Thymus (tissue), 11 donors: ENCODE measurements around the gene HIVEP3. TPM values are rescaled to one million over a fixed set of nuclear protein-coding genes. Genes with fewer than 3 reads are reported as not detected.

Experiments
- DNase-seq, 9 donors: peaks; one replicate each; pipeline ENCODE4 v3.0.0-alpha.2; 2013; ENCODE audit warnings: low spot score in 9 of 9, low read depth in 6 of 9, missing footprints in 1 of 9
- H3K27ac ChIP-seq, 2 donors: one replicate each; pipeline ENCODE4 v1.5.1; 2013; ENCODE audit warnings: control low read depth in 1 of 2, low read depth in 1 of 2, low read length in 1 of 2, mild to moderate bottlenecking in 1 of 2, moderate library complexity in 1 of 2
- H3K27me3 ChIP-seq, 2 donors: one replicate each; pipeline ENCODE4 v1.5.1; 2013; ENCODE audit warnings: low read length in 1 of 2; ENCODE audit not compliant: control insufficient read depth in 2 of 2, insufficient read depth in 1 of 2
- H3K36me3 ChIP-seq, 2 donors: one replicate each; pipeline ENCODE4 v1.5.1; 2013; ENCODE audit warnings: low read length in 1 of 2, mild to moderate bottlenecking in 1 of 2, moderate library complexity in 1 of 2; ENCODE audit not compliant: control insufficient read depth in 2 of 2, insufficient read depth in 2 of 2
- H3K4me1 ChIP-seq, 2 donors: one replicate each; pipeline ENCODE4 v1.5.1; 2013; ENCODE audit warnings: low read length in 2 of 2; ENCODE audit not compliant: control insufficient read depth in 2 of 2, insufficient read depth in 2 of 2
- H3K4me3 ChIP-seq, 2 donors: one replicate each; pipeline ENCODE4 v1.5.1; 2013; ENCODE audit warnings: low read length in 2 of 2, control low read depth in 1 of 2, mild to moderate bottlenecking in 1 of 2
- H3K9me3 ChIP-seq, 2 donors: one replicate each; pipeline ENCODE4 v1.5.1; 2013; ENCODE audit warnings: low read length in 1 of 2, mild to moderate bottlenecking in 1 of 2; ENCODE audit not compliant: control insufficient read depth in 2 of 2, insufficient read depth in 1 of 2
- WGBS: extraction: QIAGEN DNeasy Blood & Tissue Kit; methylation state at CpG from one replicate; pipeline ENCODE4 v1.1.7; 2013; 5-methylcytosine and 5-hydroxymethylcytosine counted together
- polyA plus RNA-seq: library from polyadenylated mRNA; stranded (reverse); fragments of 200-250 nt; gene quantifications from one replicate; pipeline ENCODE4 v1.2.3, GENCODE V29; 2013
- total RNA-seq: library from RNA; stranded (reverse); fragments of 120-200 nt; gene quantifications from one replicate; pipeline ENCODE4 v1.2.4, GENCODE V29; 2013
- donor health status: healthy.

The HIVEP3 gene
- total and polyA plus RNA-seq, 2 donors = 6.7 to 12.1 TPM

- DNase-seq = no peak
- peaks cover 0 to 14% of the 10 kb centered on the region in 2 donors for H3K36me3 ChIP-seq
- peaks cover 0 to 4% of the 10 kb centered on the region in 2 donors for H3K9me3 ChIP-seq
- peaks cover 27 to 60% of the 10 kb centered on the region in 2 donors for H3K4me1 ChIP-seq
- H3K4me3 ChIP-seq = no peak overlapping the region
- 83% methylated on average over 11 of the region's 11 CpGs for WGBS
- no peak overlapping the region for H3K27ac ChIP-seq
- H3K27me3 ChIP-seq = no peaks in the 10 kb centered on the region
Observed at GRCh38 chr1:41650028-41650880, 268.5 kb downstream of the HIVEP3 start.

GRCh38 chr1:41649396-41650027 is 269.2 kb downstream of the HIVEP3 start:
- Histone ChIP-seq H3K36me3 (peaks cover 0 to 14% of the 10 kb centered on the region in 2 donors), H3K27me3 (no peaks in the 10 kb centered on the region), H3K4me1 (peaks cover 27 to 53% of the 10 kb centered on the region in 2 donors), H3K4me3 (no peak overlapping the region), H3K27ac (no peak overlapping the region), H3K9me3 (peaks cover 0 to 4% of the 10 kb centered on the region in 2 donors)
- WGBS = 94% methylated on average over 9 of the region's 9 CpGs
- no peak for DNase-seq

- Histone ChIP-seq H3K4me3 (no peak overlapping the region), H3K27me3 (no peaks in the 10 kb centered on the region), H3K36me3 (peaks cover 0 to 14% of the 10 kb centered on the region in 2 donors), H3K9me3 (peaks cover 0 to 4% of the 10 kb centered on the region in 2 donors), H3K27ac (no peak overlapping the region), H3K4me1 (peaks cover 23 to 51% of the 10 kb centered on the region in 2 donors)
- 89% methylated on average over 6 of the region's 6 CpGs for WGBS
- DNase-seq = no peak
Observed at GRCh38 chr1:41648844-41649243, 269.9 kb downstream of the HIVEP3 start.

GRCh38 chr1:41648230-41648629 is 270.5 kb downstream of the HIVEP3 start:
- no peak overlapping the region for H3K27ac ChIP-seq
- no peak for DNase-seq
- H3K36me3 ChIP-seq = peaks cover 0 to 14% of the 10 kb centered on the region in 2 donors
- H3K27me3 ChIP-seq = no peaks in the 10 kb centered on the region
- H3K4me3 ChIP-seq = no peak overlapping the region
- 89% methylated on average over 5 of the region's 5 CpGs for WGBS
- peaks cover 17 to 45% of the 10 kb centered on the region in 2 donors for H3K4me1 ChIP-seq
- H3K9me3 ChIP-seq = peaks cover 0 to 4% of the 10 kb centered on the region in 2 donors

- Histone ChIP-seq H3K4me3 (no peak overlapping the region), H3K9me3 (peaks cover 0 to 4% of the 10 kb centered on the region in 2 donors), H3K27me3 (no peaks in the 10 kb centered on the region), H3K27ac (no peak overlapping the region), H3K4me1 (peaks cover 11 to 42% of the 10 kb centered on the region in 2 donors), H3K36me3 (peaks cover 0 to 18% of the 10 kb centered on the region in 2 donors)
- whole genome bisulfite sequencing = 98% methylated on average over 4 of the region's 4 CpGs
- DNase-seq = no peak
Observed at GRCh38 chr1:41647221-41648135, 271.2 kb downstream of the HIVEP3 start.

GRCh38 chr1:41646186-41646585 is 272.5 kb downstream of the HIVEP3 start:
- peaks cover 0 to 19% of the 10 kb centered on the region in 2 donors for H3K36me3 ChIP-seq
- no peak for DNase-seq

GRCh38 chr1:41645062-41645461 is 273.7 kb downstream of the HIVEP3 start:
- no peak for DNase-seq
- Histone ChIP-seq H3K9me3 (peaks cover 0 to 2% of the 10 kb centered on the region in 2 donors), H3K27me3 (no peaks in the 10 kb centered on the region), H3K4me3 (no peak overlapping the region), H3K27ac (no peak overlapping the region), H3K36me3 (peaks cover 0 to 19% of the 10 kb centered on the region in 2 donors), H3K4me1 (peaks cover 18 to 49% of the 10 kb centered on the region in 2 donors)
- 99% methylated on average over 2 of the region's 2 CpGs for WGBS

More at GRCh38 chr1:41646186-41646585, 272.5 kb downstream of the HIVEP3 start:
- Histone ChIP-seq H3K27me3 (no peaks in the 10 kb centered on the region), H3K9me3 (peaks cover 0 to 4% of the 10 kb centered on the region in 2 donors), H3K4me1 (peaks cover 13 to 48% of the 10 kb centered on the region in 2 donors), H3K4me3 (no peak overlapping the region), H3K27ac (no peak overlapping the region)
- WGBS = 97% methylated on average over 4 of the region's 4 CpGs

- Histone ChIP-seq H3K9me3 (no peaks in the 10 kb centered on the region), H3K36me3 (peaks cover 0 to 10% of the 10 kb centered on the region in 2 donors), H3K27ac (no peak overlapping the region), H3K27me3 (no peaks in the 10 kb centered on the region), H3K4me1 (peaks cover 24 to 56% of the 10 kb centered on the region in 2 donors), H3K4me3 (no peak overlapping the region)
- WGBS = 97% methylated on average over 13 of the region's 13 CpGs
- DNase-seq = no peak
Observed at GRCh38 chr1:41642922-41643821, 275.6 kb downstream of the HIVEP3 start.
